HG02852 (cell line): ENCODE measurements around the gene ACTR8.

Experiments
- ATAC-seq: cut with Tn5 transposase; IDR thresholded peaks from one replicate; pipeline ENCODE4 v1.9.1; 2021; ENCODE audit warnings: mild to moderate bottlenecking, moderate library complexity; ENCODE audit not compliant: unreplicated experiment

ACTR8 gene

GRCh38 chr3:53865732-53866499, 16.0 kb downstream of the ACTR8 start:
- ATAC-seq: no peak

DNA sequence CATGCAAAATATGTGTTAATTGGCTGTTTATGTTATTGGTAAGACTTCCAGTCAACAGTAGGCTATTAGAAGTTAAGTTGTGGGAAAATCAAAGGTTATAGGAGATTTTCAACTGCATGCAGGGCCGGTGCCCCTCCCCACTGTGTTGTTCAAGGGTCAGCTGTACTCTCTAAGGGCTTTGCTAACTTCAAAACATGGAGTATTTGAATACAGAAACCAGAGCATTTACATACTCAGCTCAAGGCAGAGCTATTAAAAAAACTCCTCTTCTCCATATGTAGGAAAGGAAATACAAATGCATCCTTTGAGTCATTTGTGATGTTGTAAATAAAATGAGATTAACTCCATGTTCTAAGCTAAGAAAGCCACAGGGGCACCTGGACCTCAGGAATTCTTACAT, 18.8 kb downstream of the ACTR8 start:
- no peak for ATAC-seq

DNA sequence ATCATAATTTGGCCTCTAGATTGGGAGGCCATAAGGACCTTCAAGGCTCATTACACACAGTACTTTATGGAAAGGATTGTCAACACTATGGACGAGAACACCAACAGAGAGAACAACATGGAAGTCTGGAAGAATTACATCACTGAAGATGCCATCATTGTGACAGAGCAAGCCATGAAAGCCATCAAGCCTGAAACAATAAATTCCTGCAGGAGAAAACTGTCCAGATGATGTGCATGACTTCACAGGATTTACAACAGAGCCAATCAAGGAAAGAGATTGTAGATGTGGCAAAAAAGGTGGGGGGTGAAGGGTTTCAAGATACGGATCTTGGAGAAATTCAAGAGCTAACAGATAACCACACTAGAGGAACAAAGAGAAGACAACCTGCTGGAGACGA, 19.7 kb downstream of the ACTR8 start:
- ATAC-seq: no peak

DNA sequence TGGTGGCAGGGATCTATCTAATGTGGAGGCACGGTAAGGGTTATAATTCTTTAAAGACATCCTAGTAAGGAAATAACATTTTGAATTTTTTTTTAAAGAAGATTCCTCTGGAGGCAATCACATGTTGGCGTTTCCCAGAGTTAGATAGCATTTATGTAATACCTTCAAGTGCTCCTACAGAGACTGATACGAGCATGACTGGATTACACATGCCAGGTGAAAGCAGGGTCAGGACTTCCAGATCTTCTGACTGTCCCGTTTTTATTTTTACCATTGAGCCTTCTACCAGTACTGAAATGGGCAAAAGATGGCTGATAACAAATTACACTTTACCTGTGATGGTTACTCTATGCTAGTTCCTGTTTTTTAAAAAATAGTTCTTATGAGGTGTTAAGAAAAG, 21.8 kb downstream of the ACTR8 start:
- no peak for ATAC-seq

- no peak for ATAC-seq
Observed at GRCh38 chr3:53859178-53859577, 22.8 kb downstream of the ACTR8 start.

DNA sequence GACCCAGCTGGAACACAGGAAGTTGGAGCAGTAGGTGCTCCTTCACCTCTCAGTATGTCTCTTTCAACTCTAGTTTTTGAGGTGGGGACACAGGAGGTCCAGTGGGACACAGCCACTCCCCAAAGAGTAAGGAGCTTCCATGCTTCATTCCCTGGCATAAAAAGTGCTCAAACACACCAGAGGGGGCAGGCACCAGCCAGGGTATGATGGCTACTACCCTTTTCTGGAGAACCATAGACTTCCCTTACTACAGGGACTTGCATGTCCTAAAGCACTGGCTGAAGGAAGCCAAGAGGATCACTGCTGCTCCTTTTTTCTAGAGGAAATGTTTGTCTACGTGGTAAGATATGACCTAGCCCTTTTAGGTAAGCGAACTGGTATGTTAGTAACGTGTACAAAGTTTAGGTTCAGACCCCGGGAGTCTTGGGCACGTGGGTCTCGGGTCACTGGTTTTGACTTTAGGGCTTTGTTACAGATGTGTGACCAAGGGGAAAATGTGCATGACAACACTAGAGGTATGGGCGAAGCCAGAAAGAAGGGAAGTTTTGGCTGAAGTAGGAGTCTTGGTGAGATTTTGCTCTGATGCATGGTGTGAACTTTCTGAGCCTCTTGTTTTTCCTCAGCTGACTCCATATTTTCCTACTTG, 23.7 kb downstream of the ACTR8 start:
- ATAC-seq: no peak

- ATAC-seq: no peak
Observed at GRCh38 chr3:53856964-53857363, 25.0 kb downstream of the ACTR8 start.

DNA sequence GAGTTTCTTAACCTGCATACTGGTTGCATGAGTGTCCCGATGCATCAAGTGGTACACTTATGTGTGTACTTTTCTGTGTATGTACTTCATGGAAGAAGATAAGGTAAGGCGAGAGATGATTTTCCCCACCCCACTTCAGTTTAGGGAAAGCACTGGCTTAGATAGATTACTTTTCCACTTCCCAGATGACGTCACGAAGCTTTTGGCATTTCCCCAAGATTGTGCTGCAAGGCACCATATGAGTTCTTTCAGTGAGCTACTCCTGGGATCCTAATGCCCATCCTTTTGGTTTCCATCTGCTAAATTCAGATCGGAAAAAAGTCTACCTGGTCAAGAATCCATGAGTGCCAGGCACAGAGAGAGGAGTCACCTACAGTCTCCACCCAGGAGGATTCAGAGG, 31.1 kb downstream of the ACTR8 start:
- no peak for ATAC-seq

DNA sequence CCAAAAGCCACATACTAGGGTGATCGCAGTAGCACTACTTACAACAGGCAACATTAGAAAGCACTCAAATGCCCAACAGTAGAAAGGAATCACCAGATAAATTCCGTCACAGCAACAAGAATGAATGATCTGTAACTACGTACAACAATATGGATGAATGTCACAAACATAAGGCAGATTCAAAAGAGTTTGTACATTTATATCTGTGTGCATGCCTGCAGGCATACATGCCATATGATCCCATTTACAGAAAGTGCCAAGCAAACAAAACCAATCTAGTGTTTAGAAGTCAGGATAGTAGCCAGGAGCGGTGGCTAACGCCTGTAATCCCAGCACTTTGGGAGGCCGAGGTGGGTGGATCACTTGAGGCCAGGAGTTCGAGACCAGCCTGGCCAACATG, 32.0 kb downstream of the ACTR8 start:
- no peak for ATAC-seq

- ATAC-seq: no peak
Observed at GRCh38 chr3:53846851-53847155, 35.1 kb downstream of the ACTR8 start.

DNA sequence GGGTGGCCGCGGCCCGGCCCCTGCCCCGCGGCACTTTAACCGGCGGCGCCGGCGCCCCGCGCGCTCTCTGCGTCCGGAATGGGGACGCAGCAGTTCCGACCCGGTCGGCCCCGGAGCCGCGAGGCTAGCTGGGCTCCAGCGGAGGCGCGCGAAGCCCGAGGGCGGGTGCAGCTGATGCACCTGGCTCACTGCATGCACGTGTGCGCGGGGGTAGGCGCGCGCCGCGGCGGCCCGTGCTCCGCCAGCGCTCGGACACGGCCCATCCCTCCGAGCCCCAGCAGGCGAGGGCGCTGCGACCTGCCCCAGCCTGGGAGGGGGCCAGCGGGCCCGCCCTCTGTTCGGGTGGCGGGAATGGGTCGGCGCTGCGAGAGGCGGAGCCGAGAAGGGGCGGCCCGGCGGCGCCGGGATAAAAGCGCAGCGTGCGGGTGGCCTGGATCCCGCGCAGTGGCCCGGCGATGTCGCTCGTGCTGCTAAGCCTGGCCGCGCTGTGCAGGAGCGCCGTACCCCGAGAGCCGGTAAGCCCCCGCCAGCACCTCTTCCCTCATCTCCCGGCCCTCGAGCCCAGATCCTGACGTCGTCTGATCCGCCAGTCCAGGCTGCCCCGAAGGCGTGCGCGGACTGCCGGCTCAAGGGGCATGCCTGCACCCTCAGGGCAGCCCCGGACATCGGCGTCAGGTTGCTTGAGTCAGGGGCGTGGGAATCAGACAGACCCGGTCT, 35.7 kb downstream of the ACTR8 start, which contains the start of the genes CHDH and IL17RB:
CHDH (minus strand) TSS at position 286 of the 717 bp plus-strand sequence. CDS start 22,411 bp downstream, outside the sequence.
IL17RB (plus strand) TSS at position 435 of the 717 bp plus-strand sequence; CDS start at position 456, 21 bp downstream.
- ATAC-seq: peak; percentile 45

DNA sequence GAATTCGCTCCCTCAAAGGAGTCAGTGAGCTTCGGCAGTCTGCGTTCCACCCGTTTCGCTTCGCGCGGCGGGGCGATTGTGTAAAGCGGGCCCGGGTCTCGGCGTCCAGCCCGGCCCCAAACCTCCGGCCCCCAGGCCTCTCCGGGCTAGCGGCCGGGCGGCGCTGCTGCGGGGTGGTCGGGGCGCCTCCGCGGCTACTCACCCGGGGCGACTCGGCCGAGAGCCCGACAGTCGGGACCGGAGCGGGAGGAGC, 36.1 kb downstream of the ACTR8 start:
- no peak for ATAC-seq

- ATAC-seq: peak; percentile 28
Observed at GRCh38 chr3:53845103-53845880, 36.7 kb downstream of the ACTR8 start.

DNA sequence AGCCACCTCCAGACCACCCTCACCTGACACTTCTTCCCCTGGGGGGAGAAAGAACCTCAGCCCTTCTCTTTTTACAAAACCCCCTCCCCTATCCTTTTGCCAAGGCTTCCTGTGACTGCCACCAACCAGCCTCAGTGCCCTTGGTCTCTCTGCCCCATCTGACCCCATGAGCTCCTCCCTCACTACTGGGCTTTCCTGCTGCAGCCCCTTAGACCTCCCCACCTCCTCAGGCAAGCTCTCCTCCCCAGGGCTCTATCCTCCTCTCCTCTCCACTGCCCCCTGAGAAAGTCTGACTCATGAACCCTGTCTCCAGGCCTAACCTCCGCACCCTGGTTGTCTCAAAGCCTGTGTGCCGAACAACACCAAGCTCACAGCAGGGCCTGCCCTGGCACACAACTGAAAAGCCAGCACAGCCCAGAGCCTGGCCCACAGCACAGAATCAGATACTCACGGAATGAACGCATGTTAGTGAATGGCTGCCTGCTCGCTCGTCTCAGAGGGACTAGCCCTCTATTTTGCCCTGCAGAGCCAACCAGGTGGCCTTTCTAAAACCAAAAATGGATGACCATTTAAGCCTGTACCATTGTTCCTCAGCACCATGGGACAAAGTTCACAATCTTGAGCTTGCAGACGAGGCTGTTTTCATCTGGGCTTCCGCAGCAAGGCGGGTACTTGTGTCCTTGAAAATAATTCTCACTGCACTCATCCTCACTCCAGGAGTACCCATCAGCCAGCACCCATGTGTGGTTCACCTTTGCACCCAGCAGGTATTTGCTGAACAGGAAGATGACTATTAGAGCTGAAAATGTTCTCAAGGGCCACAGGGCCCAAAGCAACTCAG, 37.5 kb downstream of the ACTR8 start:
- no peak for ATAC-seq

DNA sequence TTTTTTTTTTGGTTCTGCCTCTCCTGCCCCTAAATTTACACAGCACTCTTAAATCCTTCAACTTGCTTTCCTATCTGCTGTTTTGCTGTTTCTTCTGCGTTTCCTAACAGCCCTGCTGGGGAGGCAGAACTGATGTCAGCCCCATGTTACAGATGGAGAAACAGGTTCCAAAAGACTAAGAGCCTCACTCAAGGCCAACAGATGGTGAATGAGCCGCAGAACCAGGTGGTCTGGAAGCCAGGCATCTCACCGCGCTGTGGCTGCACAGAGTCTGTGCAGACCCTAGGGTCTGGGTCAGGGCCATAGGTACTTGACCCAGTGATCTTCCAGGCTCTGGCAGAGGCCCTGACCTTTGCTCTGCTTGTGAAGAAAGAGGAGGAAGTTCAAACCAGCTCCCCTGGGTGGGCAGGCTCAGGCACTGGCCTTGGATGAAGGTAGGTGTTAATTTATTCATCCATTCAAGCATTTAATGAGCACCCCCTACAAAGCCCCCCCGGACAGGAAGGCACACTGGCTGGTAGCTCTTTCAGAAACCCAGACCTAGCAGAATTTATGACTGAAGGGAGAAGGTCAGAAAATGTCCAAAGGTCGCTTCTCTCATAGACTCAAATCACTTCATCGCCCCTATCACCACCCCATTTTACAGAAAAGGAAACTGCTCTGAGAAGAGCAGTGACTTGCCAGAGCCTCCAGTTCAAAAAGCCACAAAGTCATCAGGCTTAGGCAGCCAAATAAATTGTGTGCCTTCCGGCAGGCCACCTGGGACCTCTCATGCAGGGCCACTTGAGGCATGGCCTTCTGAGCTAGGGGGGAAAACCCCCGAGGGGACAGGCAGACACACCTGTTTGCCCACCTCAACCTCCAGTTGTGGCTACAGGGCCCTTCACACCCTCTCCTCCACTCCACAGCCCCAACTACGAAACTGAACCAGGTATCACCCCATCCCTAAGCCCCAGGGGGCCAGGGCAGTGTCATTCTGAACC, 38.5 kb downstream of the ACTR8 start:
- no peak for ATAC-seq

- ATAC-seq: no peak
Observed at GRCh38 chr3:53842436-53843194, 39.3 kb downstream of the ACTR8 start.

GRCh38 chr3:53841296-53841695, 40.7 kb downstream of the ACTR8 start:
- no peak for ATAC-seq

GRCh38 chr3:53837331-53837730, 44.6 kb downstream of the ACTR8 start:
- no peak for ATAC-seq
